Tibial nerve (tissue), 4 donors: ENCODE results near the gene EFNA3. TPM values are rescaled to one million over a fixed set of nuclear protein-coding genes. Genes with fewer than 3 reads are reported as not detected.

Experiments
- DNase-seq, 2 donors: peaks; one replicate each; pipeline ENCODE4 v3.0.0-alpha.2; 2019; ENCODE audit warnings: low spot score in 2 of 2
- H3K27ac ChIP-seq, 4 donors: fragments of 200-600 bp; sonication (generic) in 3 of 4; one replicate each; pipeline ENCODE4 v1.5.1; 2017 to 2019; ENCODE audit warnings: mild to moderate bottlenecking in 1 of 4
- H3K27me3 ChIP-seq, 2 donors: fragments of 200-600 bp; sonication (generic) in 1 of 2; one replicate each; pipeline versions ENCODE4 v1.5.1 to v1.6.0; 2017 to 2019
- H3K36me3 ChIP-seq, 3 donors: fragments of 200-600 bp; sonication (generic); one replicate each; pipeline ENCODE4 v1.5.1; 2018 to 2019
- H3K4me1 ChIP-seq, 4 donors: fragments of 200-600 bp; sonication (generic) in 3 of 4; one replicate each; pipeline ENCODE4 v1.5.1; 2017 to 2019
- H3K4me3 ChIP-seq, 4 donors: fragments of 200-600 bp; sonication (generic) in 3 of 4; one replicate each; pipeline ENCODE4 v1.5.1; 2017 to 2019; ENCODE audit warnings: mild to moderate bottlenecking in 1 of 4, moderate library complexity in 1 of 4
- H3K9me3 ChIP-seq, 4 donors: fragments of 200-600 bp; sonication (generic) in 3 of 4; one replicate each; pipeline ENCODE4 v1.5.1; 2017 to 2019
- EP300 ChIP-seq, 2 donors: sonication (generic); formaldehyde crosslinking; IDR thresholded peaks; one replicate each; pipeline ENCODE4 v1.6.1; 2017; ENCODE audit warnings: antibody characterized with exemption in 2 of 2, mild to moderate bottlenecking in 1 of 2
- POLR2A ChIP-seq, 2 donors: fragments of 450-650 bp; IDR thresholded peaks; one replicate each; pipeline ENCODE4 v1.6.1; 2017; ENCODE audit warnings: antibody characterized with exemption in 2 of 2, mild to moderate bottlenecking in 2 of 2, moderate library complexity in 2 of 2
- WGBS, 2 donors: methylation state at CpG; one replicate each; pipeline ENCODE4 v1.1.5; 2018; 5-methylcytosine and 5-hydroxymethylcytosine counted together
- total RNA-seq, 4 donors: library from RNA; depleted of rRNA; stranded (reverse); fragments of >200 nt; gene quantifications; one replicate each; pipeline ENCODE4 v1.1.0, GENCODE V29; 2016
- TF ChIP-seq, protein P1 (sequence below), 5 experiments: fragments of 200-600 bp in 3 of 5; fragments of 450-650 bp in 2 of 5; sonication (generic) in 3 of 5; IDR thresholded peaks; one replicate each; pipeline ENCODE4 v1.5.1; 2016 to 2019; ENCODE audit warnings: antibody characterized with exemption in 5 of 5, mild to moderate bottlenecking in 3 of 5, moderate library complexity in 2 of 5

EFNA3 gene
- total RNA-seq, 4 donors from 2014 or later, result 0.63 to 1.2 (median 1.2) TPM; not detected in 1

- TF ChIP-seq POLR2A (IDR thresholded peaks at IDR 0.05), result no peak
- H3K27ac ChIP-seq, result peak overlapping the region in 1 of 4 donors; percentile 56
- H3K4me1 ChIP-seq, result peaks cover 0 to 23% (median 0%) of the 10 kb centered on the region in 4 donors
- WGBS, 2 donors, result 65 to 82% methylated on average over 11 to 12 of the region's 12 CpGs
- no peak for DNase-seq
- no peaks in the 10 kb centered on the region for H3K36me3 ChIP-seq
- H3K27me3 ChIP-seq, result no peaks in the 10 kb centered on the region
- H3K9me3 ChIP-seq, result no peaks in the 10 kb centered on the region
- no peak overlapping the region for H3K4me3 ChIP-seq
Observed at GRCh38 chr1:155043301-155043702, 35.3 kb upstream of the EFNA3 start.

DNA sequence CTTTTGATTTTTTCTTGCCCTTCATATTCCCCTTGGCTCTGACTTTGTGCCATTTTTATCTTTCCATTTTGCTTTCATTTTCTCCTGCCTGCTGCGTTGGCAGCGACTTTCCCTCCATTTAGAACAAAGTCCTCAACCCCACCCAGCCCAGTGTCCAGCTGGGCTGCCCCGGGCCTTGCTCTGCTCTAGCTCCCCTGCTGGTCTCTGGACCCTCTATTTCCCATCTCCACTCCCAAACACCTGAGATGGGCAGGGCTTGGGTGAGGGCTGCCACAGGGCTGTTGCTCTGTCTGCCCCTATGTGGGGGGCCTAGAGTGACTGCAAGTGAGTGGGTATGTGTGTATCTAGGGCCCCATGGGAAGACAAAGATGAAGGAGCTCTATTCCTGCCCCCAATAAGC is 34.8 kb upstream of the EFNA3 start:
- Histone ChIP-seq H3K27me3 (no peaks in the 10 kb centered on the region), H3K4me1 (peaks cover 0 to 18% (median 0%) of the 10 kb centered on the region in 4 donors), H3K27ac (peak overlapping the region in 1 of 4 donors; percentile 56), H3K9me3 (no peaks in the 10 kb centered on the region), H3K36me3 (no peaks in the 10 kb centered on the region), H3K4me3 (no peak overlapping the region)
- DNase-seq, result no peak
- TF ChIP-seq, protein P1, sequence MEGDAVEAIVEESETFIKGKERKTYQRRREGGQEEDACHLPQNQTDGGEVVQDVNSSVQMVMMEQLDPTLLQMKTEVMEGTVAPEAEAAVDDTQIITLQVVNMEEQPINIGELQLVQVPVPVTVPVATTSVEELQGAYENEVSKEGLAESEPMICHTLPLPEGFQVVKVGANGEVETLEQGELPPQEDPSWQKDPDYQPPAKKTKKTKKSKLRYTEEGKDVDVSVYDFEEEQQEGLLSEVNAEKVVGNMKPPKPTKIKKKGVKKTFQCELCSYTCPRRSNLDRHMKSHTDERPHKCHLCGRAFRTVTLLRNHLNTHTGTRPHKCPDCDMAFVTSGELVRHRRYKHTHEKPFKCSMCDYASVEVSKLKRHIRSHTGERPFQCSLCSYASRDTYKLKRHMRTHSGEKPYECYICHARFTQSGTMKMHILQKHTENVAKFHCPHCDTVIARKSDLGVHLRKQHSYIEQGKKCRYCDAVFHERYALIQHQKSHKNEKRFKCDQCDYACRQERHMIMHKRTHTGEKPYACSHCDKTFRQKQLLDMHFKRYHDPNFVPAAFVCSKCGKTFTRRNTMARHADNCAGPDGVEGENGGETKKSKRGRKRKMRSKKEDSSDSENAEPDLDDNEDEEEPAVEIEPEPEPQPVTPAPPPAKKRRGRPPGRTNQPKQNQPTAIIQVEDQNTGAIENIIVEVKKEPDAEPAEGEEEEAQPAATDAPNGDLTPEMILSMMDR (IDR thresholded peaks at IDR 0.05), result no peak
- no peak for TF ChIP-seq POLR2A (IDR thresholded peaks at IDR 0.05)
- TF ChIP-seq EP300 (IDR thresholded peaks at IDR 0.05), result no peak
- WGBS, 2 donors, result 55 to 65% methylated on average over 3 of the region's 3 CpGs

- Histone ChIP-seq H3K4me3 (no peak overlapping the region), H3K27ac (peak overlapping the region in 2 of 4 donors; percentile 16 to 56), H3K27me3 (no peaks in the 10 kb centered on the region), H3K36me3 (no peaks in the 10 kb centered on the region), H3K4me1 (peaks cover 0 to 16% (median under 1%) of the 10 kb centered on the region in 4 donors), H3K9me3 (no peaks in the 10 kb centered on the region)
- WGBS, 2 donors, result 81 to 91% methylated on average over 6 of the region's 6 CpGs
- no peak for DNase-seq
- TF ChIP-seq, protein P1 (IDR thresholded peaks at IDR 0.05), result no peak
- TF ChIP-seq POLR2A (IDR thresholded peaks at IDR 0.05) (no peak), EP300 (IDR thresholded peaks at IDR 0.05) (no peak)
Observed at GRCh38 chr1:155044365-155044764, 34.3 kb upstream of the EFNA3 start.

DNA sequence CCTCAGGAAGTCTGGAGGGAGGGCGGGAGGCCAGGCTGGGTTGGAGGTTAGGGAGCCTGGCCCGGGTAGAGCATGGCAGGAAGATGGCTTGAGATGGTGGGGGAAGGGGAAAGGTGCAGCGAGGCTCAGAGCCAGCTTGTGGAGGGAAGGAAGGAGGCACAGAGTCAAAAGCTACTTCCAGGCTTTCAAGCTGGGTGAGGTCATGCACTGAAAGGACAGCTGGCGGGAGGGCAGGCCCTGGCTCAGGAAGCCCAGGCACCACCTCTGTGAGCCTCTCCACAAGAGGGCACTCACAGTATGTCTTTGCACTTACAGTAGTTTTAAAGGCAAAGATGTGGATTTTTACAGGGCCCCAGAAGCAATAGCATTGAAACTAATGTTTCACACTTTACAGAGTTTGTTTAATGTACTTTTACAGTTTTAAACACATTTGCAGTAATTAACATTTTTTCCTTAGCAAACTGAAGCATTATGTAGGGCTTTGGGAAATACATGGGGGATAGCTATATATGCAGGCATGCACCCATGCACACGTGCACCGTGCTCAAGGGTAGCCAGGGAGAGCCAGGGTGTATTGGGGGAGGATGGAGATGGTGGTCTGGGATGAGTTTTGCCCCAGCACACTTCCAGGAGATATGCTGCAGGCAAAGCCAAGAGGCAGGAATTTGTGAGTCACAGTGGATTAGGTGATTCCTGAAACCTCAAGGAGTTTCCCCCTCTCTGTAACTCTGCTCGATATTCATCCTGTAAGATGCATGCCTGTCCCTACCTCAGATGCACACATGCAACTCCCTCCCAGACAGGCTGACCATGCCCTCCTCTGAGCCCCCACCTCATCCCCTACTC is 33.6 kb upstream of the EFNA3 start:
- peak; percentile 63 to 79 for DNase-seq
- WGBS, 2 donors, result 52 to 55% methylated on average over 7 of the region's 7 CpGs
- no peaks in the 10 kb centered on the region for H3K27me3 ChIP-seq
- TF ChIP-seq, protein P1 (IDR thresholded peaks at IDR 0.05), result peak; percentile 56 to 78 (median 67)
- no peak for TF ChIP-seq POLR2A (IDR thresholded peaks at IDR 0.05)
- H3K27ac ChIP-seq, result peak overlapping the region in 2 of 4 donors; percentile 16 to 56
- H3K4me1 ChIP-seq, result peaks cover 0 to 23% (median 7%) of the 10 kb centered on the region in 4 donors
- H3K36me3 ChIP-seq, result no peaks in the 10 kb centered on the region
- no peak overlapping the region for H3K4me3 ChIP-seq
- H3K9me3 ChIP-seq, result no peaks in the 10 kb centered on the region

- no peaks in the 10 kb centered on the region for H3K27me3 ChIP-seq
- WGBS, 2 donors, result 82 to 85% methylated on average over 8 of the region's 8 CpGs
- H3K36me3 ChIP-seq, result peaks cover 0 to 2% (median 0%) of the 10 kb centered on the region in 3 donors
- H3K4me3 ChIP-seq, result no peak overlapping the region
- no peak for TF ChIP-seq POLR2A (IDR thresholded peaks at IDR 0.05)
- TF ChIP-seq, protein P1 (IDR thresholded peaks at IDR 0.05), result no peak
- no peak for TF ChIP-seq EP300 (IDR thresholded peaks at IDR 0.05)
- H3K27ac ChIP-seq, result no peak overlapping the region
- DNase-seq, result no peak
- peaks cover 0 to 43% (median 20%) of the 10 kb centered on the region in 4 donors for H3K4me1 ChIP-seq
- no peaks in the 10 kb centered on the region for H3K9me3 ChIP-seq
Observed at GRCh38 chr1:155048449-155049334, 29.9 kb upstream of the EFNA3 start.
